ENCODE measurements around the gene ATAD2B.

ATAD2B gene

DNA sequence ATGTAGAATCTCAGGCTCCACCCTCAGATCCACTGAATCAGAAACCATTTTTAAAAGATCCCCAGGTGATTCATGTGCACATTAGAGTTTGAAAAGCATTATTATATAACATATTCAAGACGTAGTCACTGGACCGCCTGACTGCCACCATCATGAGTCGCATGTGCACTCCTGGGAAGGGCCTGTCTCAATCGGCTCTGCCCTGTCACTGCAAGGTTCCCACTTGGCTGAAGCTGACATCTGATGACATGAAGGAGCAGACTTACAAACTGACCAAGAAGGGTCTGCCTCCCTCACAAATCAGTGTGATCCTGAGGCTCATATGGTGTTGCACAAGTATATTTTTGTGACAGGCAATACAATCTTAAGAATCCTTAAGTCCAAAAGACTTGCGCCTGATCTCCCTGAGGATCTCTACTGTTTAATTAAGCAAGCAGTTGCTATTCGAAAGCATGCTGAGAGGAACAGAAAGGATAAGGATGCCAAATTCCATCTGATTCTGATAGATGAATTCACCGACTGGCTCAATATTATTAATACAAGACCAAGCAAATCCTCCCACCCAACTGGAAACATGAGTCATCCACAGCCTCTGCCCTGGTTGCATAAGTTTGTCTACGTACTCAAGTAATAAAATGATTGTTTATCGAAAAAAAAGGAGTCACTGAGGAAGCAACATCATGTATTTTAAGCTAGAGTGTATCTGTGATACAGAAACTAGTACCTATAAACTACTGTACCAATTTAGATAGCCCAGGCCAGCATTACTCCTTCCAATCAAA lies 26.2 kb downstream of the ATAD2B start:
- peak in 1 of 2 experiments; percentile 24 for DNase-seq
- no peak for TF ChIP-seq GATA1 (IDR thresholded peaks at IDR 0.05; ENCODE audit: low read depth, low read length)
- TF ChIP-seq POLR2A (IDR thresholded peaks at IDR 0.05; ENCODE audit: low read length): no peak

DNA sequence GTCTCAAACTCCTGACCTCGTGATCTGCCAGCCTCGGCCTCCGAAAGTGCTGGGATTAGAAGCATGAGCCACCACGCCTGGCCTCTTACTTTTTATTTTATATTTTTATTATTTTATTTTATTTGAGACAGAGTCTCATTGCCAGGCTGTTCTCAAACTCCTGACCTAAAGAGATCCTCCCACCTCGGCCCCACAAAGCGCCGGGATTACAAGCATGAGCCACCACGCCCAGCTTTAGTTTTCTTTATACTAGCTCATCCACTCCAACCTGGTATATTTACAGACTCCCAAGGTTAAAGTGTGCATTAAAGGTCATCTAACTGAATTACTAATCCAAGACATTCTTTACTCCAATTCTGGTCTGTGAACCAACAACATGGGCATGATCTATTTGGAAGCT lies 26.8 kb downstream of the ATAD2B start:
- TF ChIP-seq POLR2A (IDR thresholded peaks at IDR 0.05; ENCODE audit: low read length): no peak
- no peak for DNase-seq

DNA sequence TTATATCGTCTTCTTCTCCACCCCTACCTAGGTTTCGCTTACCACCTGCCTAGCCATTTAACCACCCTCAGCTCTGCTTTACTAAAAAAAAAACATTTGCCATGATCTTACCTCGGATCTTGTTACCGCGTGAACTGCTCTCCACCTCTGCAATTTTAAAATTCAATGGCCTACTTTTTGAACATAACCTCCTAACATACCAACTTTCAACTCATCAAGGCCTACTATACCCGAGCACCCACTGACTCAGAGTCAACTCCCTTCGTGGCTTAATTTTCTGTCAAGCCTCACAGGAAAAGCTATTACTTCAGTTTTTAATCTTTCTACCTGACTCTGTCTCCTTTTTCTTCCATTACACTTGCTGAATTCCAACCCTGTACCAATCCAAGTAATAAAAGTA lies 55.7 kb downstream of the ATAD2B start:
- no peak for DNase-seq

DNA sequence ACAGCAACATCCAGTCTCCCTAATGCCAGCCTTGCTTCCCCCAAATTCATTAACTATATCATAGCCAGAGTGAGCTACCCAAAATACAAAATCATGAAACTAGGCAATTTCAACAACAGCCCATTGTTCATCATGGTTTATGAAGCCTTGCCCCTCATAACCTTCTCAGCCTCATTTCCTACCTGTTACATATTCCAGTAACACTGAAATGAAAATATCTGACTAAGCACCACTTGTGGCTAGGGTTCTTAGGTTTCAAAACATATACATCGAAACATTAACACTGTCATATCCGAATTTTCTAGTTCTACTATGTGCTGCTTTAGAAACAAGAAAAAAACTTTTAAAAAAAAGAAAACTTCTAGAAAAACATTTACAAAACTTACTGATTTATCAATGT lies 59.5 kb downstream of the ATAD2B start:
- TF ChIP-seq POLR2A (IDR thresholded peaks at IDR 0.05; ENCODE audit: low read length) (no peak), GATA1 (IDR thresholded peaks at IDR 0.05; ENCODE audit: low read depth, low read length) (no peak)
- no peak for DNase-seq

More for the DNA sequence above, 55.7 kb downstream of the ATAD2B start:
- TF ChIP-seq GATA1 (IDR thresholded peaks at IDR 0.05; ENCODE audit: low read depth, low read length) (no peak), POLR2A (IDR thresholded peaks at IDR 0.05; ENCODE audit: low read length) (no peak)

DNA sequence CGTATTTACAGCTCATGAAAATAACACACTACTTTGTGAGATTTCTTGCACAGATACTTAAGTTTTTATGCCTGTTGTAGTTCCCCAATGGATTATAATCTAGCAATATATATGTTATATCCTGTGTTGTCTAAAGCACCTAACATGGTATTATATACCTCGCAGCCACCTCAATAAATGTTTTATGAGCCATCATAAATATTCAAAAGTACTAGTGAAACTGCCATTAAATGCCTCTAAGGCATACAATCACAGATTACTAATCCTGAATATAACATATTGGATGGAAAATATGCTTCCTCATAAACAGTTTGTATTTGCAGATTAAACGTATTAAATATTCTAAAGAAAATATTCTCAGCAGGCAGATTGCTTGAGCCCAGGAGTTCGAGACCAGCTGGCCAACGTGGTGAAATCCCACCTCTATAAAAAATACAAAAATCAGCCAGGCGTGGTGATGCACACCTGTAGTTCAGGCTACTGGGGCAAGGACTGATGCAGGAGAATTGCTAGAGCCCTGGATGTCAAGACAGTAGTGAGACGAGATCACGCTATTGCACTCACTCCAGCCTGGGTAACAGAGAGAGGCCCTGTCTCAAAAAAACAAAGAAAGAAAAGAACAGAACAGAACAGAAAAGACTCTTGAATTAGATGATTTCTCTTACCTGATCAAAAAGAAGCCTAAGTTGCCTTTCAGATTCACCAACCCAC lies 64.1 kb downstream of the ATAD2B start:
- DNase-seq: no peak
- no peak for TF ChIP-seq GATA1 (IDR thresholded peaks at IDR 0.05; ENCODE audit: low read depth, low read length)
- TF ChIP-seq POLR2A (IDR thresholded peaks at IDR 0.05; ENCODE audit: low read length): no peak

DNA sequence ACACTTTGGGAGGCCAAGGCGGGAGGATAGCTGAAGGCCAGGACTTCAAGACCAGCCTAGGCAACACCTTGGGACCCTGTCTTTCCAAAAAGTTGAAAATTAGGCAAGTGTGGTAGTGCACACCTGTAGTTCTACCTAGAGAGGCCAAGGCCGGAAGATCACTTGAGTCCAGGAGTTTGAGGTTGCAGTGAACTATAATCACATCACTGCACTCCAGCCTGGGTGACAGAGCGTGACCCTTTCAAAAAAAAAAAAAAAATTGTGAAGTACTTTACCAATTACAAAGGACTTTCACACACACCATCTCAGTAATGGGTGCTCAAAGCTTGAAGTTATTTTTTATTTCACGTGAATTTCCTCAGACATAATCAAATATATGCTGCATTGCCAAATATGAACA lies 65.0 kb downstream of the ATAD2B start:
- TF ChIP-seq POLR2A (IDR thresholded peaks at IDR 0.05; ENCODE audit: low read length): no peak
- no peak for TF ChIP-seq GATA1 (IDR thresholded peaks at IDR 0.05; ENCODE audit: low read depth, low read length)
- no peak for DNase-seq

DNA sequence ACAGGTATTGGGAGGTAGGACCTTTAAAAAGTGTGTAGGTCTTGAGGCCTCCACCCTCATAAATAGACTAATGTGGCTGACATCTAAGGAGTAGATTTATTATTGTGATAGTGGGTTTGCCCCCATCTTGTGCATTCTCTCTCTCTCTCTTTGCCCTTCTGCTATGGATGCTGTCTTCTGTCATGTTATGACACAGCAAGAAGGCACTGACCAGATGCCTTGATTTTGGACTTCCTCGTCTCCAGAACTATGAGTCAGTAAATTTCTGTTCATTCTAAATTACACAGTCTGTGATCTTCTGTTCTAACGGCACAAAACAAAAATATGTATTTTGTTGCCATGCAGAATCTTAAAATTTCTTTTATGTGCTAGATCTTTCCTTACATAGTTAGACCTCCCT lies 66.9 kb downstream of the ATAD2B start:
- peak in 1 of 2 experiments; percentile 3 for DNase-seq
- no peak for TF ChIP-seq GATA1 (IDR thresholded peaks at IDR 0.05; ENCODE audit: low read depth, low read length)
- TF ChIP-seq POLR2A (IDR thresholded peaks at IDR 0.05; ENCODE audit: low read length): no peak

DNA sequence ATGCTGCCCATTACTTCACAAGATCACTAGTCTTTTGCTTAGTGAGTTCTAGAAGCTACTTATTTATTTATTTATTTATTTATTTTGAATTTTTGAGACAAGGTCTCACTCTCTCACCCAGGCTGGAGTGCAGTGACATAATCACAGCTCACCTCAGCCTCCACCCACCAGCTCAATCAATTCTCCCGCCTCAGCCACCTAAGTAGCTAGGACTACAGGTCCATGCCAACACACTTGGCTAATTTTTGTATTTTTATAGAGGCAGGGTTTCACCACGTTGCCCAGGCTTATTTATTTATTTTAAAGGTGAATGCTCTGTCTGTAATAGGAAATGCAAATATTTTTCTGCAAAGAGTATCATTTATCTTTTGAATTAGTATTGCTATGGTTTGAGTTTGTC lies 67.7 kb downstream of the ATAD2B start:
- no peak for DNase-seq
- no peak for TF ChIP-seq GATA1 (IDR thresholded peaks at IDR 0.05; ENCODE audit: low read depth, low read length)
- TF ChIP-seq POLR2A (IDR thresholded peaks at IDR 0.05; ENCODE audit: low read length): no peak

DNA sequence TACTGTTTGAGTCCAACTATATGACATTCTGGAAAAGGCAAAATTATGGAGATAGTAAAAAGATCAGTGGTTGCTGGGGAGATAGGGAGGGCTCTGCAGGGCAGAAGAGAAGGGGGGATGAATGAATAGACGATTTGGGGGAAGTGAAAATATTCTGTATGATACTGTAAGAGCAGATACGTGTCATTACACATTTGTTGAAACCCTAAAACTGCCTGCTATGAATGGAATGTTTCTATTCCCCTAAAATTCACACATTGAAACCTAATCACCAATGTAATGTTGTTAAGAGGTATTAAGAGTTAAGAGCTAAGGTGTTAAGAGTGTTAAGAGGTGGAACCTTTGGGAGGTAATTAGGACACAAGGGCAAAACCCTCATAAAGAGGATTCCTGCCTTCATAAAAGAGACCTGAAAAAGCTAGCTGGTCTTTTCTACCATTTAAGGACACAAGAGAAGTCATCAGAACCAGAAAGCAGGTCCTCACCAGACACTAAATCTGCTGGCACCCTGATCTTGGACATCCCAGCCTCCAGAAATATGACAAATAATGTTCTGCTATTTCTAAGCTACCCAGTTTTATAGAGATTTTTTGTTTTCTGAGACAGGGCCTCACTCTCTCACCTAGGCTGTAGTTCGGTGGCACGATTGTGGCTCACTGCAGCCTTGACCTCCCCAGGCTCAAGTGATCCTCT lies 76.2 kb downstream of the ATAD2B start:
- no peak for TF ChIP-seq GATA1 (IDR thresholded peaks at IDR 0.05; ENCODE audit: low read depth, low read length)
- TF ChIP-seq POLR2A (IDR thresholded peaks at IDR 0.05; ENCODE audit: low read length): no peak
- no peak for DNase-seq

DNA sequence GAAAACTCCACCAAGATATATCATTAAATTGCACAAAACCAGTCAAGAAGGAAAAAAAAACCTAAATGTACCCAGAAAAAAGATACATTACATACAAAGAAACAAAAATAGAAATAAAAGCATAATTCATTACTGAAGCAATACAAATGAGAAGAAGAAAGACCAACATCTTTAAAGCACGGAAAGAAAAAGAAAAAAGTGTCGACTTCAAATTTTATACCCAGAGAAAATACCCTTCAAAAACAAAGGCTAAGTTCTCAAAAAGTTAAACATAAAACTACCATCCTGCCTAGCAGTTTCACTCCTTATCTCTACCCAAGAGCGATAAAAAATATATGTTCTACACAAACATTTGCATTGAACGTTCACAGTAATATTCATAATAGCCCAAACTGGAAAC lies 82.0 kb downstream of the ATAD2B start:
- TF ChIP-seq GATA1 (IDR thresholded peaks at IDR 0.05; ENCODE audit: low read depth, low read length) (no peak), POLR2A (IDR thresholded peaks at IDR 0.05; ENCODE audit: low read length) (no peak)
- DNase-seq: no peak

DNA sequence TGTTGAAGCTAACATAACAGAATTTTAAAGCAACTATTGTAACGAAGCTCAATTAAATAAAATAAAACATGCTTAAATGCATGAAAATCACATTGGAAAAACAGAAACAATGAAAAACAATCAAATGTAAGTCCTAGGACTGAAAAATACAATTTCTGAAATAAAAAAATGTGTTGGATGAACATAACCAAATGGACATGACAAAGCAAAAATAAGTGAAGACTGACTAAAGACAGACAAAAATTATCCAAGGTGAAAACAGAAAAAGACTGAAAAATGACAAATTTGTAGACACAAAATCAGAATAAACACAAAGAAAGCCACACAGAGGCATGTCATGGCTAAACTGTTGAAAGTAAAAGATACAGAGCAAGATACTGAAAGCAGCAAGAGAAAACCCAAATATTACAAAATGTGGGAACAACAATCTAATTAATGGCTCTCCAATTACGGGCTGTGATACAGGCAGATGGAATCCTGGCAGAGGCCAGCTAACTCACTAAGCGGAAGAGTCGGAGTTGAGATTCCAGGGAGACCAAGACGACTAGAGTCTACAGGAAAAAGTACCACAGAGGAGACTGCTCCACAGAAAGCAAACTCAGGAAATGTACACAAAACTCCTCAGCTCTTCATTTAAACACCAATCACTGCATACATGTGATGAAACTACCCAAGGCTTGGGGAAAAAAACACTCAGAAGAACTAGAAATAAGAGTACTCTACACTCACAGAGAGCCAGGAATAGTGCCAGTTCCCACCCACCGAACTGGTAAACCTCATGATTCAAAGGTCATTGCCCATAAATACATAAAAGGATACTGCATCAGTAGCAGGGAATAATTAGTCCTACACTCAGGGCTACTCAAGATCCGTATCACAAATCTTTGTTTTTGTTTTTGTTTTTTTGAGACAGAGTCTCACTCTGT lies 83.6 kb downstream of the ATAD2B start:
- DNase-seq: no peak
- no peak for TF ChIP-seq GATA1 (IDR thresholded peaks at IDR 0.05; ENCODE audit: low read depth, low read length)
- no peak for TF ChIP-seq POLR2A (IDR thresholded peaks at IDR 0.05; ENCODE audit: low read length)

DNA sequence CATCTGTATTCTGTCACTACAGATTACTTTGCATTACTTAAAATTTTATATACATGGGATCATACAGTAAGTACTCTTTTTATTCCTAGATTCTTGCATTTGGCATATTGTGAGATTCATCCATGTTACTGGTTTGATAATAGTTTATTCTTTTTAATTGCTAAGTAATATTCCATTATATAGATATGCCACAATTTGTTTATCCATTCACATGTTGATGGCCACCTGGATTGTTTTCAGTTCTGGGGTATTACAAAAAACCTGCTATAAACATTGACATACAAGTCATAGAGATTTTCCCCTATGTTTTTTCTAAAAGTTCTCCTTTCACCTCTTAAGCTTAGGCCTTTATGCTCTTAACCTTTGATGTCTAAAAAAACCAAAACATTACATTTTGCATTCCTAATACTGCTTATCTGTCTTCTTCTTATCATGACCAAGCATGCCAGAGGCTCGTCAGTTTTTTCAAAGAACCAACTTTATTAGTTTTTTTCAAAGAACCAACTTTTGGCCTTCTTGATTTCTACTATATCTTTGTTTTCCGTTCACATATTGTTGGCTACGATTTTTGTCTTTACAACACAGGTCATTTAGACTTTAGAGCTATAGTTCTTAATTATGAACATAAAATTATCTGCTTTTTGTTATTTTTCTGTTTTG lies 86.9 kb downstream of the ATAD2B start:
- no peak for DNase-seq
- no peak for TF ChIP-seq POLR2A (IDR thresholded peaks at IDR 0.05; ENCODE audit: low read length)
- no peak for TF ChIP-seq GATA1 (IDR thresholded peaks at IDR 0.05; ENCODE audit: low read depth, low read length)

DNA sequence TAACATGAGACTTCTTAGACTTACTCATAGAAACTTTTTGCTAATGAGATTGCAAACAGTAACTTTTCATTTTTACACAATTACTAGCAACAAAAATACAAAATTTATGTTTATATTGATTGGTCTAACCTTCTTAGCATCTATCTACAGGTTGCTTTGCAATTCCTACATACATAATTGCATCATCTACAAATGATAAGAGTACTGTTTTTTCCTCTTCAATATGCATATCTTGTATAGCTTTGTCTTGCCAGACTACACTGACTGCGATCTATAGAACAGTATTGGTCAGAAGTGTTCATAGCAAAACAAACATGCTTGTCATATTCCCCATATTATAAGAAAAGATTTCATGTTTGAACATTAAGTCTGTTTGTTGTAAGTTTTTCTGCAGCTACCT lies 87.9 kb downstream of the ATAD2B start:
- no peak for DNase-seq
- TF ChIP-seq GATA1 (IDR thresholded peaks at IDR 0.05; ENCODE audit: low read depth, low read length): no peak
- no peak for TF ChIP-seq POLR2A (IDR thresholded peaks at IDR 0.05; ENCODE audit: low read length)

All from erythroblast (primary cell).